AG04450 (cell line): ENCODE data around the gene DNAH6. TPM values are rescaled to one million over a fixed set of nuclear protein-coding genes. Genes with fewer than 3 reads are reported as not detected.

Experiments
- CTCF ChIA-PET: fragments of 300-600, 350-600 bp; formaldehyde crosslinking; extraction: SDS; loops from one replicate; lab custom pipeline; 2022; ENCODE audit warnings: antibody characterized with exemption, inconsistent platforms; lab: Charles Lee
- POLR2A ChIA-PET: fragments of 350-600 bp; formaldehyde crosslinking; extraction: SDS; loops from one replicate; lab custom pipeline; 2021; ENCODE audit warnings: antibody characterized with exemption, inconsistent platforms; lab: Yijun Ruan, JAX
- DNase-seq: peaks from one replicate; pipeline ENCODE4 v3.0.0-alpha.2; 2011; ENCODE audit warnings: low read depth, low spot score
- H3K27ac ChIP-seq: one replicate; pipeline ENCODE4 v1.5.1; 2012; ENCODE audit warnings: low read depth, low read length, control low read depth
- H3K27me3 ChIP-seq: one replicate; pipeline ENCODE4 v1.6.0; 2012; ENCODE audit warnings: low read length; ENCODE audit not compliant: control insufficient read depth, insufficient read depth
- H3K4me3 ChIP-seq: 2 replicates; pipeline ENCODE4 v1.5.1; 2011; ENCODE audit warnings: mild to moderate bottlenecking, low read depth, low read length, control low read depth
- H3K9me3 ChIP-seq: 2 replicates; pipeline ENCODE4 v1.5.1; 2012; ENCODE audit warnings: low read length; ENCODE audit not compliant: control insufficient read depth, insufficient read depth
- polyA plus RNA-seq: library from polyadenylated mRNA; depleted of rRNA; stranded (reverse); fragments of >200 nt; gene quantifications from 2 replicates; pipeline ENCODE4 v1.2.3, GENCODE V29; 2011
- TF ChIP-seq, protein P1 (sequence below): IDR thresholded peaks from 2 replicates; pipeline ENCODE4 v1.5.1; 2011; ENCODE audit warnings: low read depth, low read length, control low read depth, inconsistent platforms

Gene DNAH6
- polyA plus RNA-seq, 1 experiment, result 0.02 TPM

- H3K27me3 ChIP-seq, result no peaks in the 10 kb centered on the region
- TF ChIP-seq, protein P1, sequence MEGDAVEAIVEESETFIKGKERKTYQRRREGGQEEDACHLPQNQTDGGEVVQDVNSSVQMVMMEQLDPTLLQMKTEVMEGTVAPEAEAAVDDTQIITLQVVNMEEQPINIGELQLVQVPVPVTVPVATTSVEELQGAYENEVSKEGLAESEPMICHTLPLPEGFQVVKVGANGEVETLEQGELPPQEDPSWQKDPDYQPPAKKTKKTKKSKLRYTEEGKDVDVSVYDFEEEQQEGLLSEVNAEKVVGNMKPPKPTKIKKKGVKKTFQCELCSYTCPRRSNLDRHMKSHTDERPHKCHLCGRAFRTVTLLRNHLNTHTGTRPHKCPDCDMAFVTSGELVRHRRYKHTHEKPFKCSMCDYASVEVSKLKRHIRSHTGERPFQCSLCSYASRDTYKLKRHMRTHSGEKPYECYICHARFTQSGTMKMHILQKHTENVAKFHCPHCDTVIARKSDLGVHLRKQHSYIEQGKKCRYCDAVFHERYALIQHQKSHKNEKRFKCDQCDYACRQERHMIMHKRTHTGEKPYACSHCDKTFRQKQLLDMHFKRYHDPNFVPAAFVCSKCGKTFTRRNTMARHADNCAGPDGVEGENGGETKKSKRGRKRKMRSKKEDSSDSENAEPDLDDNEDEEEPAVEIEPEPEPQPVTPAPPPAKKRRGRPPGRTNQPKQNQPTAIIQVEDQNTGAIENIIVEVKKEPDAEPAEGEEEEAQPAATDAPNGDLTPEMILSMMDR, result no peak
- POLR2A ChIA-PET, result no interaction called here
- H3K9me3 ChIP-seq, result peaks cover under 1% of the 10 kb centered on the region; the same call in 1 of the 2 replicates
- CTCF ChIA-PET, result no interaction called here
- H3K27ac ChIP-seq, result no peak overlapping the region
- H3K4me3 ChIP-seq, result no peak overlapping the region
- DNase-seq, result no peak
These were observed 259.7 kb downstream of the DNAH6 start for GRCh38 chr2:84776011-84776410.

DNA sequence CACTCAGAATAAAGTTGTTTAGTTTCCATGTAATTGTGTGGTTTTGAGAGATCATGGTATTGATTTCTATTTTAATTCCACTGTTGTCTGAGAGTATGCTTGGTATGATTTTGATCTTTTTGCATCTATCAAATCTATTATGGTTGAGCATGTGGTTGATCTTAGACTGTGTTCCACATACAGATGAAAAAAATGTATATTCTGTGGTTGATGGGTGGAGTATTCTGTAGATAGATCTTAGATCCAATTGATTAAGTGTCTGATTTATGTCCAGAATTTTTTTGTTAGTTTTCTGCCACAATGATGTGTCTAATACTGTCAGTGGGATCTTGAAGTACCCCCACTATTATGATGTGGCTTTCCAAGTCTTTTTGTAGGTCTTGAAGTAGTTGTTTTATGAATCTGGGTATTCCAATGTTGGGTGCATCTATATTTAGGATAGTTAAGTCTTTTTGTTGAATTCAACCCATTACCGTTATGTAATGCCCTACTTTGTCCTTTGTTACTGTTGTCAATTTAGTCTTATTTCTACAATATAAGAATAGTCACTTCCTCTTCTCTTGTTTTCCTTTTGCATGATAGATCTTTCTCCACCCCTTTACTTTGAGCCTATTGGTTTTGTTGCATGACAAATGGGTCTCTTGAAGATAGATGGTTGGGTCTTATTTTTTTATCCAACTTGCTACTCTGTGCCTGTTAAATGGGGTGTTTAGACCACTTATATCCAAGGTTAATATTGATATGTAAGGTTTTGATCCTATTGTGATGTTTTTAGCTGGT lies 262.8 kb downstream of the DNAH6 start:
- Histone ChIP-seq H3K4me3 (no peak overlapping the region), H3K27me3 (no peaks in the 10 kb centered on the region), H3K27ac (no peak overlapping the region), H3K9me3 (no peaks in the 10 kb centered on the region)
- DNase-seq, result no peak
- POLR2A ChIA-PET, result no interaction called here
- TF ChIP-seq, protein P1, result no peak
- CTCF ChIA-PET, result no interaction called here

GRCh38 chr2:84779781-84780180 lies 263.5 kb downstream of the DNAH6 start:
- ChIA-PET POLR2A (no interaction called here), CTCF (no interaction called here)
- Histone ChIP-seq H3K9me3 (no peaks in the 10 kb centered on the region), H3K4me3 (no peak overlapping the region), H3K27me3 (no peaks in the 10 kb centered on the region), H3K27ac (no peak overlapping the region)
- DNase-seq, result no peak
- TF ChIP-seq, protein P1, result no peak

- ChIA-PET CTCF (no interaction called here), POLR2A (no interaction called here)
- Histone ChIP-seq H3K4me3 (no peak overlapping the region), H3K27me3 (no peaks in the 10 kb centered on the region), H3K27ac (no peak overlapping the region), H3K9me3 (no peaks in the 10 kb centered on the region)
- no peak for DNase-seq
- TF ChIP-seq, protein P1, result no peak
These were observed 265.8 kb downstream of the DNAH6 start for GRCh38 chr2:84781942-84782716.
